ENCODE measurements around the gene FHOD1. TPM values are rescaled to one million over a fixed set of nuclear protein-coding genes. Genes with fewer than 3 reads are reported as not detected.

FHOD1 gene
- total and polyA plus RNA-seq, 2 of the 13 experiments (the other 11 are each of a cell fraction or from before 2014, with no cell fraction given): 20.0 to 20.8 TPM

DNA sequence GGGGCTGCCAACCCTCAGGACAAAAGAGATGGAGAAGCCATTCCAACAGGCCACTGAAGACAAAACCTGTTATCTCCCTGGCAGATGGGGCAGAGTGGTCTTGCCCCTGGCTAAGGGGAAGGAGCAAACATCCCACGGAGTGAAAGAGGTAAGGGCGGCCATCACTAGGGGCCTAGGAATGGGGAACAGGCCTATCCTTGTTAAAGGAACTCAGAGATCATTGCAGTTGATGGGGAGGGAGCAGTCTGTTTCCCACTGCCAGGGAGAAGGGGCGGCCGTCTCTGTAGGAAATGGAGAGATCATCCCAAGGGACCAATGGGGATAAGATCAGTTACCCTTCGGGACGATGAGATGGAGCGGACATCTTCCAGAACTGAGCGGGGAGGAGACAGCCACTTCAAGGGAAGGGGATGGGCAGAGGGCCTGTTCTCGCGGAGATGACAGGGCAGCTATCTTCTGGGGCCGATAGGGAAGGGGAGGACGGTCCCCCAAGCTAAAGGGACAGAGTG, 20.9 kb downstream of the FHOD1 start (continued):
- TF ChIP-seq PHF20 (CRISPR knock-in tag; IDR thresholded peaks at IDR 0.05) (no peak), RARG (CRISPR knock-in tag; IDR thresholded peaks at IDR 0.05; ENCODE audit: low read depth) (no peak), NFKB2 (CRISPR knock-in tag; IDR thresholded peaks at IDR 0.05; ENCODE audit: borderline replicate concordance) (no peak), MZF1 (CRISPR knock-in tag; IDR thresholded peaks at IDR 0.05; ENCODE audit: borderline replicate concordance) (0 out of 2 replicates have a peak, but pooled peaks have one; percentile 91), ZIK1 (CRISPR knock-in tag; IDR thresholded peaks at IDR 0.05; ENCODE audit: borderline replicate concordance, low read depth) (no peak), ZNF761 (CRISPR knock-in tag; conservative IDR thresholded peaks at IDR 0.05) (no peak), ZNF3 (CRISPR knock-in tag; IDR thresholded peaks at IDR 0.05) (0 out of 2 replicates have a peak, but pooled peaks have one; percentile 13), TRAFD1 (CRISPR knock-in tag; IDR thresholded peaks at IDR 0.05; ENCODE audit: borderline replicate concordance) (no peak), ZNF564 (CRISPR knock-in tag; IDR thresholded peaks at IDR 0.05) (0 out of 2 replicates have a peak, but pooled peaks have one; percentile 24), ZNF17 (CRISPR knock-in tag; IDR thresholded peaks at IDR 0.05) (0 out of 2 replicates have a peak, but pooled peaks have one; percentile 41), ZNF44 (CRISPR knock-in tag; IDR thresholded peaks at IDR 0.05) (no peak), THAP7 (CRISPR knock-in tag; IDR thresholded peaks at IDR 0.05) (peak; percentile 56; the same call in 1 of the 2 replicates), ZNF253 (CRISPR knock-in tag; IDR thresholded peaks at IDR 0.05; ENCODE audit: borderline replicate concordance) (peak; percentile 78; the same call in 1 of the 2 replicates), NFAT5 (CRISPR knock-in tag; IDR thresholded peaks at IDR 0.05) (no peak), ZNF83 (CRISPR knock-in tag; IDR thresholded peaks at IDR 0.05; ENCODE audit: borderline replicate concordance) (peak; percentile 69; the same call in 1 of the 2 replicates), HDAC2 (CRISPR knock-in tag; IDR thresholded peaks at IDR 0.05) (no peak)
